ENCODE measurements around the gene ZNF652.

ZNF652 gene

GRCh38 chr17:49361902-49362722, at the start of gene ZNF652:
Gene ZNF652, minus strand, starts transcription at chr17:49362250. Its CDS starts 44,525 bp downstream, at chr17:49317725.
- H3K27me3 ChIP-seq (ENCODE audit: control insufficient read depth, insufficient read depth, low read length) = no peaks in the 10 kb centered on the region
- no peaks in the 10 kb centered on the region for H3K9me3 ChIP-seq (ENCODE audit: control insufficient read depth, insufficient read depth, low read length)
- peaks cover 9% of the 10 kb centered on the region for H3K4me1 ChIP-seq (ENCODE audit: control insufficient read depth, insufficient read depth, low read length)
- no peaks in the 10 kb centered on the region for H3K36me3 ChIP-seq (ENCODE audit: control insufficient read depth, insufficient read depth, low read length)
- peak within 1 kb of the TSS; percentile 76 for H3K4me3 ChIP-seq (ENCODE audit: low read depth, low read length)
- peak within 1 kb of the TSS; percentile 82 for H3K9ac ChIP-seq (ENCODE audit: low read depth, low read length)

GRCh38 chr17:49409066-49409465, 47.0 kb upstream of the ZNF652 start:
- Histone ChIP-seq H3K36me3 (ENCODE audit: control insufficient read depth, insufficient read depth, low read length) (peaks cover 56% of the 10 kb centered on the region), H3K4me1 (ENCODE audit: control insufficient read depth, insufficient read depth, low read length) (peaks cover 2% of the 10 kb centered on the region), H3K27me3 (ENCODE audit: control insufficient read depth, insufficient read depth, low read length) (no peaks in the 10 kb centered on the region), H3K9ac (ENCODE audit: low read depth, low read length) (no peak overlapping the region), H3K4me3 (ENCODE audit: low read depth, low read length) (no peak overlapping the region), H3K9me3 (ENCODE audit: control insufficient read depth, insufficient read depth, low read length) (no peaks in the 10 kb centered on the region)

GRCh38 chr17:49407981-49408501, 46.0 kb upstream of the ZNF652 start:
- Histone ChIP-seq H3K36me3 (ENCODE audit: control insufficient read depth, insufficient read depth, low read length) (peaks cover 65% of the 10 kb centered on the region), H3K9me3 (ENCODE audit: control insufficient read depth, insufficient read depth, low read length) (no peaks in the 10 kb centered on the region), H3K4me1 (ENCODE audit: control insufficient read depth, insufficient read depth, low read length) (no peaks in the 10 kb centered on the region), H3K27me3 (ENCODE audit: control insufficient read depth, insufficient read depth, low read length) (no peaks in the 10 kb centered on the region), H3K4me3 (ENCODE audit: low read depth, low read length) (no peak overlapping the region), H3K9ac (ENCODE audit: low read depth, low read length) (no peak overlapping the region)

GRCh38 chr17:49407086-49407485, 45.0 kb upstream of the ZNF652 start:
- Histone ChIP-seq H3K9ac (ENCODE audit: low read depth, low read length) (no peak overlapping the region), H3K36me3 (ENCODE audit: control insufficient read depth, insufficient read depth, low read length) (peaks cover 67% of the 10 kb centered on the region)

GRCh38 chr17:49406421-49407061, 44.5 kb upstream of the ZNF652 start:
- Histone ChIP-seq H3K4me3 (ENCODE audit: low read depth, low read length) (no peak overlapping the region), H3K9ac (ENCODE audit: low read depth, low read length) (no peak overlapping the region), H3K27me3 (ENCODE audit: control insufficient read depth, insufficient read depth, low read length) (no peaks in the 10 kb centered on the region), H3K4me1 (ENCODE audit: control insufficient read depth, insufficient read depth, low read length) (no peaks in the 10 kb centered on the region), H3K9me3 (ENCODE audit: control insufficient read depth, insufficient read depth, low read length) (no peaks in the 10 kb centered on the region), H3K36me3 (ENCODE audit: control insufficient read depth, insufficient read depth, low read length) (peaks cover 66% of the 10 kb centered on the region)

More at GRCh38 chr17:49407086-49407485, 45.0 kb upstream of the ZNF652 start:
- no peaks in the 10 kb centered on the region for H3K4me1 ChIP-seq (ENCODE audit: control insufficient read depth, insufficient read depth, low read length)
- no peak overlapping the region for H3K4me3 ChIP-seq (ENCODE audit: low read depth, low read length)
- no peaks in the 10 kb centered on the region for H3K9me3 ChIP-seq (ENCODE audit: control insufficient read depth, insufficient read depth, low read length)
- H3K27me3 ChIP-seq (ENCODE audit: control insufficient read depth, insufficient read depth, low read length) = no peaks in the 10 kb centered on the region

GRCh38 chr17:49404906-49405305, 42.9 kb upstream of the ZNF652 start:
- Histone ChIP-seq H3K36me3 (ENCODE audit: control insufficient read depth, insufficient read depth, low read length) (peaks cover 60% of the 10 kb centered on the region), H3K9ac (ENCODE audit: low read depth, low read length) (no peak overlapping the region), H3K9me3 (ENCODE audit: control insufficient read depth, insufficient read depth, low read length) (no peaks in the 10 kb centered on the region), H3K4me1 (ENCODE audit: control insufficient read depth, insufficient read depth, low read length) (no peaks in the 10 kb centered on the region), H3K27me3 (ENCODE audit: control insufficient read depth, insufficient read depth, low read length) (no peaks in the 10 kb centered on the region), H3K4me3 (ENCODE audit: low read depth, low read length) (no peak overlapping the region)

- Histone ChIP-seq H3K9me3 (ENCODE audit: control insufficient read depth, insufficient read depth, low read length) (no peaks in the 10 kb centered on the region), H3K27me3 (ENCODE audit: control insufficient read depth, insufficient read depth, low read length) (no peaks in the 10 kb centered on the region), H3K4me1 (ENCODE audit: control insufficient read depth, insufficient read depth, low read length) (no peaks in the 10 kb centered on the region), H3K9ac (ENCODE audit: low read depth, low read length) (no peak overlapping the region), H3K4me3 (ENCODE audit: low read depth, low read length) (no peak overlapping the region), H3K36me3 (ENCODE audit: control insufficient read depth, insufficient read depth, low read length) (peaks cover 58% of the 10 kb centered on the region)
Observed at GRCh38 chr17:49404361-49404760, 42.3 kb upstream of the ZNF652 start.

- H3K9ac ChIP-seq (ENCODE audit: low read depth, low read length) = no peak overlapping the region
- H3K27me3 ChIP-seq (ENCODE audit: control insufficient read depth, insufficient read depth, low read length) = no peaks in the 10 kb centered on the region
- H3K9me3 ChIP-seq (ENCODE audit: control insufficient read depth, insufficient read depth, low read length) = no peaks in the 10 kb centered on the region
- peaks cover 55% of the 10 kb centered on the region for H3K36me3 ChIP-seq (ENCODE audit: control insufficient read depth, insufficient read depth, low read length)
- H3K4me1 ChIP-seq (ENCODE audit: control insufficient read depth, insufficient read depth, low read length) = no peaks in the 10 kb centered on the region
- no peak overlapping the region for H3K4me3 ChIP-seq (ENCODE audit: low read depth, low read length)
Observed at GRCh38 chr17:49403514-49404289, 41.7 kb upstream of the ZNF652 start.

- Histone ChIP-seq H3K9ac (ENCODE audit: low read depth, low read length) (no peak overlapping the region), H3K9me3 (ENCODE audit: control insufficient read depth, insufficient read depth, low read length) (no peaks in the 10 kb centered on the region)
Observed at GRCh38 chr17:49402706-49403105, 40.7 kb upstream of the ZNF652 start.

GRCh38 chr17:49401971-49402611, 40.0 kb upstream of the ZNF652 start:
- Histone ChIP-seq H3K36me3 (ENCODE audit: control insufficient read depth, insufficient read depth, low read length) (peaks cover 48% of the 10 kb centered on the region), H3K27me3 (ENCODE audit: control insufficient read depth, insufficient read depth, low read length) (no peaks in the 10 kb centered on the region), H3K9me3 (ENCODE audit: control insufficient read depth, insufficient read depth, low read length) (no peaks in the 10 kb centered on the region), H3K4me1 (ENCODE audit: control insufficient read depth, insufficient read depth, low read length) (no peaks in the 10 kb centered on the region), H3K4me3 (ENCODE audit: low read depth, low read length) (no peak overlapping the region), H3K9ac (ENCODE audit: low read depth, low read length) (no peak overlapping the region)

More at GRCh38 chr17:49402706-49403105, 40.7 kb upstream of the ZNF652 start:
- no peak overlapping the region for H3K4me3 ChIP-seq (ENCODE audit: low read depth, low read length)
- peaks cover 54% of the 10 kb centered on the region for H3K36me3 ChIP-seq (ENCODE audit: control insufficient read depth, insufficient read depth, low read length)
- H3K4me1 ChIP-seq (ENCODE audit: control insufficient read depth, insufficient read depth, low read length) = no peaks in the 10 kb centered on the region
- no peaks in the 10 kb centered on the region for H3K27me3 ChIP-seq (ENCODE audit: control insufficient read depth, insufficient read depth, low read length)

- H3K4me3 ChIP-seq (ENCODE audit: low read depth, low read length) = no peak overlapping the region
- no peaks in the 10 kb centered on the region for H3K27me3 ChIP-seq (ENCODE audit: control insufficient read depth, insufficient read depth, low read length)
- no peaks in the 10 kb centered on the region for H3K9me3 ChIP-seq (ENCODE audit: control insufficient read depth, insufficient read depth, low read length)
- no peaks in the 10 kb centered on the region for H3K4me1 ChIP-seq (ENCODE audit: control insufficient read depth, insufficient read depth, low read length)
- H3K9ac ChIP-seq (ENCODE audit: low read depth, low read length) = no peak overlapping the region
- peaks cover 28% of the 10 kb centered on the region for H3K36me3 ChIP-seq (ENCODE audit: control insufficient read depth, insufficient read depth, low read length)
Observed at GRCh38 chr17:49399995-49400394, 37.9 kb upstream of the ZNF652 start.

Measured in iPS-15b (cell line).